ENCODE data around the gene ABCC8. TPM values are rescaled to one million over a fixed set of nuclear protein-coding genes. Genes with fewer than 3 reads are reported as not detected.
A peak's percentile ranks its signal among the peaks of the same experiment; 100 is the strongest.

The ABCC8 gene
- total RNA-seq, 2 donors from 2014 or later: 4.1 to 5.1 TPM

- DNase-seq (no peak), ATAC-seq (no peak)
- intact Hi-C loops (cut with DNase I, micrococcal nuclease): no loop called here
Measured at GRCh38 chr11:17412488-17413180, 64.0 kb downstream of the ABCC8 start.

DNA sequence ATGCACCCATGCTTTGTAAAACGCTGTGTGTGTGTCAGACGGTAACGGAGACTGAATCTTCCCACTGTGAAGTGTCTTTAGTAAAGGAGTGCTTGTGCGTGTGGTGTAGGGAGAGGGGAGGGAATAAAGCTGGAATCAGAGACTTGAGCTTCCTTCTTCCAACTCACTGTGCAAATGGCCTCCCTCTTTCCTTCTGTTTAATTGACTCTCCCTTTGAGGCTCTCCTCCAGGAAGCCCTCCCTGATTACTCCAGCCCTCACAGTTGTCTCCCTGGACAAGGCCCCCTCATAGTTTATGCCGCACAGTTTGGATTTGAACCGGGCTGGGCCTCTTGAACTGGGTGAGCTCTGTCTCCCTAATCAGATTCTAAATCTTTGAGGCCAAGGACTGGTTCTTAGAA is 65.2 kb downstream of the ABCC8 start:
- ATAC-seq: peak; percentile 2
- no peak for DNase-seq
- intact Hi-C loops (cut with DNase I, micrococcal nuclease): no loop called here

DNA sequence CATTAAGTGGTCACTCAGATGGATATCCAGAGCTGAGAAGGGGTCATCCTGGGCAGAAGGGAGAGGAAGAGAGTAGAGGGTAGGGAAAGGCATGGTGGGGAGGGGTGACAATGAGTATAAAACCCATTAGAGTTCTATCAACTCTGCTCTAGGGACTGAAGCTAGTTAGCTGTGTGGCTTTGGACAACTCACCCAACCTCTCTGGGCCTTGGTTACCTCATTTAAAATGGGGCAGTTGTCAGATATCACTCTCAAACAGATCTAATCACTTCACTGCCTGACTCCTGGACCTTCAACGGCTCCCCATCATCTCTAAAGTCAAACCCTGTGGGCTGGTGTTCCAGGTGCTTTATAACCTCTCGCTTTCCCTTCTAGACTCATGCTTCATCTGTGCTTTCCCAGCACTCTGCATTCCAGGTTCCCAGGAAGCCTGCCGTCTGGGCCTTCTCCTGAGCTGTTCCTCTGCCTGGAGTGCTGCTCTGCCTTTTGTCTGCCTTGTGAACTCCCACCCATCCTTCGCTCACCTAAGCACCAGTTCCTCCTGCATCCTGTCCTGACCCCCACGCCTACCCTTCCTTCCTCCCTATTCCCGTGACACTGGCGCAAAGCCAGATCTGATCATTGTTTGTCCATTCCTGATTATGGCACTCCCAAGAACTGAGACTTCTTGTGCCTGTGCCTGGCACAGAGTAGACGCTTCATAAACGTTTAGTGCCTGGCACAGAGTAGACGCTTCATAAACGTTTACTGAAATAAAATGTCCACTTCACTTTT is 65.9 kb downstream of the ABCC8 start:
- DNase-seq: peak; percentile 68 to 79
- ATAC-seq: peak; percentile 65
- intact Hi-C loops (cut with DNase I, micrococcal nuclease): no loop called here

GRCh38 chr11:17408641-17409040 is 68.0 kb downstream of the ABCC8 start:
- ATAC-seq: no peak
- intact Hi-C loops (cut with DNase I, micrococcal nuclease): no loop called here
- no peak for DNase-seq

- intact Hi-C loops (cut with DNase I, micrococcal nuclease): no loop called here
- DNase-seq: no peak
Measured at GRCh38 chr11:17408026-17408425, 68.6 kb downstream of the ABCC8 start.

DNA sequence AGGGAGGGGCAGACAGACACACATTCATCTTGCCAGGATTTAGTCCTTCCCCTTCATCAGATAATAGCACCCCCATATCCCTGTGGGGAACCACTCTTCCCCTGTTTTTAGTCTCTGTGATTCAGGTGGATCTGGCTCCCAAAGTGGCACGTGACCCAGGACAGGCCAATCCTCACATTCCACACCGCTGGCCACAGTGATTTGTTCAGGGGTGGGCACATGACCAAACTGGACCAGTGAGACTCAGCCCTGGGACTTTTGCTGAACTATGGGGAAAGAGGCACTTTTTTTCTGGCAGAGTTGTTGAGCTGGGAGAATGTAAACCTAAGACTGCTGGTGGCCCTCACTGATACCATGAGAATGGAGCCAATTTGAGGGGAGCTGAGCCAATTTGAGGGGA is 69.1 kb downstream of the ABCC8 start:
- ATAC-seq (no peak), DNase-seq (no peak)
- intact Hi-C loops (cut with DNase I, micrococcal nuclease): no loop called here

More at GRCh38 chr11:17408026-17408425, 68.6 kb downstream of the ABCC8 start:
- ATAC-seq: no peak

DNA sequence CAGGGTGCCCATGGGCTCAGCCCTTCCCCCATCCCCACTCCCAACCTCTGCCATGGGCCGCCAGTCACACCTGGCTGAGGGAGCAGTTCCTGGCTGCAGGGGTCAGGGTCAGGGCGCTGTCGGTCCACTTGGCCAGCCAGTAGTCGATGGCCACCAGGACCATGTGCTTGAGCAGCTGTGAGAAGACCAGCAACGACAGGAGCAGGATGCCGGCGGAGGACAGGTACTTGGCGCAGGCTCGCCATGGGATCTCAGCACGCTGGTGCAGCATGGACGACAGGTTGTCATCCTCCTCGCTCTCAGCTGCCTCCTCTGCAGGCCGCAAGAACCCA is 69.9 kb downstream of the ABCC8 start:
- ATAC-seq: no peak
- intact Hi-C loops (cut with DNase I, micrococcal nuclease): no loop called here
- DNase-seq: no peak

DNA sequence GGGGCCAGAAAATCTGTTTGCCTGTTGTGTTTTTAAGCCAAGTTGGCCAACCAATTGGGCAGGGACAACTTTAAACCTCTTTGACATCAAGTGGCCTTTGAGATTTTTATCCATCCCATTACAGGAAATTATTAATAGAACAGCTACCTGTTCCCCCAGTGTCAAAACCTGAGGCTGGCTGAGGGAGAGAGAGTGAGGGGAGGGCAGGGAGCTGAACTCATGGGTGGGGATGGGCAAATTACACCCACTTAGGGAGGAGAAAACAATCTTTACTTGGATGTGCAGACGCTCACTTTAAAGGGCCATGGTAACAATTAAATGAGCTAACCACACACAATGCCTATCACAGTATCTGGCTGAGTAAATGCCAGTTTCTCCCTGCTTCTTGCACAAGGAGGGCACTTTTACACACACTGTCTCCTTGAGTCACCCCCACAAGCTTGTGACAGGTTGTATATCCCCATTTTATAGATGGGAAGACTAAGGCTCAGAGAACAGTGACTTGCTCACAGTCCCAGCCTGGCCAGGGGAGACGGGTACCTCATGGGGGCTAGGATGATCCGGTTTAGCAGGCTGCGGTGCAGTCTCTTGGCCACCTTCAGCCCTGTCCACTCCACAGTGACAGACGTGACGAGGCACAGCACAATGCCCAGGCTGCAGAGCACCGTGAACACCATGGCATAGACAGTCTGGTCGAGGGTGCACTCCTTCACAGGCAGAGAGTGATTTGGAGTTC is 70.4 kb downstream of the ABCC8 start:
- intact Hi-C loops (cut with DNase I, micrococcal nuclease): no loop called here
- ATAC-seq (no peak), DNase-seq (no peak)

GRCh38 chr11:17405232-17406005 is 71.2 kb downstream of the ABCC8 start:
- intact Hi-C loops (cut with DNase I, micrococcal nuclease): no loop called here
- DNase-seq (peak; percentile 50 to 82), ATAC-seq (peak; percentile 87)

- ATAC-seq (no peak), DNase-seq (no peak)
- intact Hi-C loops (cut with DNase I, micrococcal nuclease): no loop called here
Measured at GRCh38 chr11:17403980-17404759, 72.5 kb downstream of the ABCC8 start.

GRCh38 chr11:17402486-17402885 is 74.2 kb downstream of the ABCC8 start:
- ATAC-seq: no peak
- no peak for DNase-seq
- intact Hi-C loops (cut with DNase I, micrococcal nuclease): no loop called here

DNA sequence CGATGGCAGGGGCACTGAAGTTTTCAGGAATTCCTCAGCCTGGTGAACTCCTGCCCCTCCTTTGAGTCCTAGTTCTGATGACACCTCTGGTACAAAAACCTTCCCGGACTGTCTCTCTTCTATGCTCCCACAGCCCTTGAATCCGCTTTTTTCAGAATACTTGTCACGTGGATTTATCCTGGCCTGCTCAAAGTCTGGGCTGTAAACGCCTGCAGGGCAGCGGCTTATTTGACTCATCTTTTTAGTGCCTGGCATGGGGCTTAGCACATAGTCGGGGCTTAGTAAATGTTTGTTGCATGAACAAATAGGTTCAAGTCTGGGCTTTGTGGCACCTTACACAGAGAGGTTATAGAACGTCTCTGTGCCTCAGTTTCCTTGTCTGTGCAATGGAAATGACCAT is 74.8 kb downstream of the ABCC8 start:
- DNase-seq (no peak), ATAC-seq (no peak)

GRCh38 chr11:17401316-17401715 is 75.3 kb downstream of the ABCC8 start:
- intact Hi-C loops (cut with DNase I, micrococcal nuclease): no loop called here
- DNase-seq (no peak), ATAC-seq (no peak)

More for the DNA sequence above, 74.8 kb downstream of the ABCC8 start:
- intact Hi-C loops (cut with DNase I, micrococcal nuclease): no loop called here

GRCh38 chr11:17400048-17400775 is 76.4 kb downstream of the ABCC8 start:
- DNase-seq (no peak), ATAC-seq (no peak)
- intact Hi-C loops (cut with DNase I, micrococcal nuclease): no loop called here

DNA sequence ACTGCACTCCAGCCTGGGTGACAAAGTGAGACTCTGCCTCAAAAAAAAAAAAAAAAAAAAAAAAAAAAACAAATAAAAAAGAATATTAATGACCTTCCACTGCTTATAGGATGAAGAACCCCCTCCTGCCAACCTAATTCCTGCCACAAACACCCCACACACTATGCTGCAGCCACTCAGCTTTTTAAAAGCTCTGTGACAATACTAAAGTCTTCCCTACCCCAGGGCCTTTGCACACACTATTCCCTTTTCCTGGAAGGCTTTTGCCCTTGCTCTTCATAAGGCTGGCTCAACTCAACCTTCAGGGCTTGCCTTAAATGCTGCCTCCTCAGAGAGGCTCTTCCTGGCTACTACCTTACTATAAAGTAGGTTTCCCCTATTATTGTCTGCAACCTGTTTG is 77.4 kb downstream of the ABCC8 start:
- intact Hi-C loops (cut with DNase I, micrococcal nuclease): no loop called here
- ATAC-seq (no peak), DNase-seq (no peak)

- intact Hi-C loops (cut with DNase I, micrococcal nuclease): no loop called here
- no peak for ATAC-seq
- no peak for DNase-seq
Measured at GRCh38 chr11:17397311-17398002, 79.2 kb downstream of the ABCC8 start.

DNA sequence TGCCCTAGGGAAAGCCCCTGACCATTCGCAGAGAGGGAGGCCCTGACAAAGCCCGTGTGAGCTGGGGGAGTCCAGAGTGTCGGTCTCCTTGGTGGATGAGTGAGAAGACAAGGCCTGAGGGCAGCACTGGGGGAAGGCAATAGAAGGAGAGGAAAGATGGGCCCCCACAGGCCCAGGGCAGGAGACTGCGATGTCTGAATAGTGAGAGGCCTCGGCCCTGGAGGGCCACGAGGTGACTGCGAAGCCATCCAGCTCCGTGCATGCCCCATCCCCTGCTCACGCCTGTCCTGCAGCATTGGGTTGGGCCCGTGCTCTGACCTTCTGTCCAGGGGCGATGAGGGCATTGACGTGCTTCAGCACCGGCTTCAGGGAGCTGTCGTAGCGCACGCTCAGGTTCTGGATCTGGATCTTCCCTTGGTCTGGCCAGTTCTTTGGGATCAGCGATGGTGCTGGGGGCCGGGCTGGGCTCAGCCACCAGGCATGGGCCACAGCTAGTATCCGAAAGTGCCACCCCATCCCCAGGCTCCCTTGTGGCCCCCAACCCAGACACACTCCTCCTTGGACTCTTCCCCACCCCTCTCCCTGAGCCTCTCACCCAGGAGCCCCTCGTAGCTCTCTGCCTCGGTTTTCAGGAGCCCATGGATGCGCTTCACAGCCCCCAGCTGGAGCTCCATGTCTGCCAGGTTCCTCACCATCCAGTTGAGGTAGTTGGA is 79.9 kb downstream of the ABCC8 start:
- no peak for ATAC-seq
- intact Hi-C loops (cut with DNase I, micrococcal nuclease): no loop called here
- no peak for DNase-seq
